ENCODE measurements around the gene IMMP2L. TPM values are rescaled to one million over a fixed set of nuclear protein-coding genes. Genes with fewer than 3 reads are reported as not detected.

Gene IMMP2L
- polyA plus RNA-seq, 4 donors = 42.7 to 49.8 (median 45.0) TPM

GRCh38 chr7:111560773-111561653 is 1.3 kb downstream of the IMMP2L start:
- DNase-seq (ENCODE audit: low read depth in 4 of 4, low spot score in 3 of 4) = peak in 1 of 4 donors; percentile 16

- no peak for DNase-seq (ENCODE audit: low read depth in 4 of 4, low spot score in 3 of 4)
These were observed 3.3 kb downstream of the IMMP2L start for GRCh38 chr7:111558991-111559390.

- DNase-seq (ENCODE audit: low read depth in 4 of 4, low spot score in 3 of 4) = no peak
These were observed 5.3 kb downstream of the IMMP2L start for GRCh38 chr7:111556977-111557376.

GRCh38 chr7:111554086-111554485 is 8.2 kb downstream of the IMMP2L start:
- DNase-seq (ENCODE audit: low read depth in 4 of 4, low spot score in 3 of 4) = no peak

GRCh38 chr7:111541067-111541466 is 21.2 kb downstream of the IMMP2L start:
- DNase-seq (ENCODE audit: low read depth in 4 of 4, low spot score in 3 of 4) = no peak

- DNase-seq (ENCODE audit: low read depth in 4 of 4, low spot score in 3 of 4) = no peak
These were observed 22.0 kb downstream of the IMMP2L start for GRCh38 chr7:111540199-111540815.

- DNase-seq (ENCODE audit: low read depth in 4 of 4, low spot score in 3 of 4) = no peak
These were observed 25.2 kb downstream of the IMMP2L start for GRCh38 chr7:111537134-111537533.

GRCh38 chr7:111535142-111535870 is 27.0 kb downstream of the IMMP2L start:
- no peak for DNase-seq (ENCODE audit: low read depth in 4 of 4, low spot score in 3 of 4)

- no peak for DNase-seq (ENCODE audit: low read depth in 4 of 4, low spot score in 3 of 4)
These were observed 29.7 kb downstream of the IMMP2L start for GRCh38 chr7:111532625-111533024.

GRCh38 chr7:111531993-111532392 is 30.3 kb downstream of the IMMP2L start:
- DNase-seq (ENCODE audit: low read depth in 4 of 4, low spot score in 3 of 4) = no peak

GRCh38 chr7:111530356-111530668 is 32.0 kb downstream of the IMMP2L start:
- DNase-seq (ENCODE audit: low read depth in 4 of 4, low spot score in 3 of 4) = no peak

- no peak for DNase-seq (ENCODE audit: low read depth in 4 of 4, low spot score in 3 of 4)
These were observed 32.6 kb downstream of the IMMP2L start for GRCh38 chr7:111529507-111530355.

GRCh38 chr7:111528331-111528730 is 34.0 kb downstream of the IMMP2L start:
- no peak for DNase-seq (ENCODE audit: low read depth in 4 of 4, low spot score in 3 of 4)

- DNase-seq (ENCODE audit: low read depth in 4 of 4, low spot score in 3 of 4) = no peak
These were observed 34.7 kb downstream of the IMMP2L start for GRCh38 chr7:111527545-111527944.

GRCh38 chr7:111525100-111525499 is 37.2 kb downstream of the IMMP2L start:
- no peak for DNase-seq (ENCODE audit: low read depth in 4 of 4, low spot score in 3 of 4)

- DNase-seq (ENCODE audit: low read depth in 4 of 4, low spot score in 3 of 4) = no peak
These were observed 40.6 kb downstream of the IMMP2L start for GRCh38 chr7:111521660-111522059.

- DNase-seq (ENCODE audit: low read depth in 4 of 4, low spot score in 3 of 4) = no peak
These were observed 44.0 kb downstream of the IMMP2L start for GRCh38 chr7:111518264-111518663.

GRCh38 chr7:111517549-111517951 is 44.7 kb downstream of the IMMP2L start:
- peak; percentile 10 to 48 (median 21) for DNase-seq (ENCODE audit: low read depth in 4 of 4, low spot score in 3 of 4)

- DNase-seq (ENCODE audit: low read depth in 4 of 4, low spot score in 3 of 4) = no peak
These were observed 45.7 kb downstream of the IMMP2L start for GRCh38 chr7:111516612-111517011.

- DNase-seq (ENCODE audit: low read depth in 4 of 4, low spot score in 3 of 4) = no peak
These were observed 48.7 kb downstream of the IMMP2L start for GRCh38 chr7:111513566-111513965.

GRCh38 chr7:111511845-111512244 is 50.4 kb downstream of the IMMP2L start:
- DNase-seq (ENCODE audit: low read depth in 4 of 4, low spot score in 3 of 4) = no peak

Data from right renal pelvis (tissue), 4 donors.